Left renal pelvis (tissue), 4 donors: ENCODE results near the gene NWD2. TPM values are rescaled to one million over a fixed set of nuclear protein-coding genes. Genes with fewer than 3 reads are reported as not detected.
"Not testable (repeated sequence)": the region's sequence is repeated elsewhere in the genome, so short reads cannot be mapped to it uniquely, and the experiment has no call there.

Source experiments
- DNase-seq, 4 donors: peaks; one replicate each; pipeline ENCODE4 v3.0.0-alpha.2; 2013; ENCODE audit warnings: low read depth in 4 of 4, low spot score in 3 of 4
- polyA plus RNA-seq, 4 donors: library from polyadenylated mRNA; unstranded; fragments of 120-200 nt; gene quantifications; one replicate each; pipeline ENCODE4 v1.2.1, GENCODE V29; 2013; ENCODE audit not compliant: insufficient read length in 4 of 4

Gene NWD2
- polyA plus RNA-seq, 4 donors, result 0.01 to 0.27 (median 0.10) TPM

GRCh38 chr4:37489697-37490096 is 245.2 kb downstream of the NWD2 start:
- DNase-seq, result no peak

- no peak for DNase-seq
These were observed 246.1 kb downstream of the NWD2 start for GRCh38 chr4:37490391-37491347.

GRCh38 chr4:37495353-37495752 is 250.8 kb downstream of the NWD2 start:
- DNase-seq, result not testable (repeated sequence)
